DND-41 (cell line): Measurements from ENCODE around the gene PHACTR3.

ENCODE experiments used
- EZH2 ChIP-seq: IDR thresholded peaks from 3 replicates; pipeline ENCODE4 v1.6.1; 2012; ENCODE audit warnings: borderline replicate concordance, low read depth, mild to moderate bottlenecking, moderate library complexity, low read length, inconsistent platforms; ENCODE audit not compliant: severe bottlenecking
- TF ChIP-seq, protein P1 (sequence below): IDR thresholded peaks from 2 replicates; pipeline ENCODE4 v1.5.1; 2012; ENCODE audit warnings: borderline replicate concordance, low read length, moderate library complexity, mild to moderate bottlenecking; ENCODE audit not compliant: poor library complexity, severe bottlenecking; ENCODE audit errors: extremely low read depth

DNA sequence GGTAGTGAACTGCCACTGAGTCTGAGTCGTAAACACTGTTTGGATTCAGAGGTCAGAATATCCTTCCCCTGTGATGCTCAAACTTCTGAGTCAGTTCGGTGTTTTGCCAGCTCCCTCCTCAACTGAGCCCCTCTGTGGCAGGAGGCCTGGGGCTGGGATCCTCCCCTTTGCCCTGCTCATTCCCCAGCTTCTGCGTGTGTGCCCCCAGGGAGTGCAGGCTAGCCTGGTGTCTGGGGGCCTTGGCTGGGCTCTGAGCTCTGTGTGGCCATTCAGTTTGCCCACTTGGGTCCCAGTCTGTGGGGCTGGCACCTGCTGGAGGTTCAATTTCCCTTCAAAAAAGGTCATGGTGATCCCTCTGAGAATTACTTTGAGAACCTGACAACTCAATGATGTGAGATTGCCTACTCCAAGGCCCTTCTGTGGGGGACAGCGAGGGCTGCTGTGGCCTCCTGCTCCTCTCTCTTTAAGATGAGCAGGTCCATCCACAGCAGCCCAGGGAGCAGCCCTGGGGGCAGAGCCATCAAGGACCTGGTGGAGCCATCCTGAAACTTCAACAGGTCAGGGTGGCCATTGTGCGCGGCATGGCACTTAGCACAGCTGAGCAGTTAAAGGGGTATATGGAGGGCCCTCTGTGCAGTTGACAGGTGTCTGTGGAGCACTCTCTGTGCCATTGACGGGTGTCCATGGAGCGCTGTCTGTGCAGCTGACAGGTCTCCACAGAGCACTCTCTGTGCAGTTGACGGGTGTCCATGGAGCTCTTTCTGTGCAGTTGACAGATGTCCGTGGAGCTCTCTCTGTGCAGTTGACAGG lies 181.9 kb downstream of the PHACTR3 start:
- no peak for TF ChIP-seq EZH2
- TF ChIP-seq, protein P1, sequence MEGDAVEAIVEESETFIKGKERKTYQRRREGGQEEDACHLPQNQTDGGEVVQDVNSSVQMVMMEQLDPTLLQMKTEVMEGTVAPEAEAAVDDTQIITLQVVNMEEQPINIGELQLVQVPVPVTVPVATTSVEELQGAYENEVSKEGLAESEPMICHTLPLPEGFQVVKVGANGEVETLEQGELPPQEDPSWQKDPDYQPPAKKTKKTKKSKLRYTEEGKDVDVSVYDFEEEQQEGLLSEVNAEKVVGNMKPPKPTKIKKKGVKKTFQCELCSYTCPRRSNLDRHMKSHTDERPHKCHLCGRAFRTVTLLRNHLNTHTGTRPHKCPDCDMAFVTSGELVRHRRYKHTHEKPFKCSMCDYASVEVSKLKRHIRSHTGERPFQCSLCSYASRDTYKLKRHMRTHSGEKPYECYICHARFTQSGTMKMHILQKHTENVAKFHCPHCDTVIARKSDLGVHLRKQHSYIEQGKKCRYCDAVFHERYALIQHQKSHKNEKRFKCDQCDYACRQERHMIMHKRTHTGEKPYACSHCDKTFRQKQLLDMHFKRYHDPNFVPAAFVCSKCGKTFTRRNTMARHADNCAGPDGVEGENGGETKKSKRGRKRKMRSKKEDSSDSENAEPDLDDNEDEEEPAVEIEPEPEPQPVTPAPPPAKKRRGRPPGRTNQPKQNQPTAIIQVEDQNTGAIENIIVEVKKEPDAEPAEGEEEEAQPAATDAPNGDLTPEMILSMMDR = no peak
